Left colon (tissue), 2 donors: Measurements from ENCODE around the gene ARHGAP12. TPM values are rescaled to one million over a fixed set of nuclear protein-coding genes. Genes with fewer than 3 reads are reported as not detected.

ENCODE experiments used
- ATAC-seq: fragments of 200-7000 bp; cut with Tn5 transposase; one replicate; pipeline ENCODE4 v1.9.1; 2020; ENCODE audit warnings: mild to moderate bottlenecking, moderate library complexity
- DNase-seq, 2 donors: peaks; one replicate each; pipeline ENCODE4 v3.0.0-alpha.2; 2020
- intact Hi-C, 2 donors: fragments of 100-400 bp; cut with DNase I in 1 of 2; cut with micrococcal nuclease in 1 of 2; formaldehyde crosslinking; loops; one replicate each; pipeline versions ENCODE4 v1.11.2 to v1.14.0; 2022; cut with DNase I, micrococcal nuclease
- total RNA-seq, 2 donors: library from RNA; stranded (reverse); fragmentation: NEBNext Ultra II Directional; extraction: Animal tissue kit (Norgen Biotek cat#: 25700); gene quantifications; one replicate each; pipeline ENCODE4 v1.2.1, GENCODE V29; 2021
- donor health status: DM: no; HTN: no; CAD: no.
- donor health status: DM: yes; HTN: yes; CAD: no.

Gene ARHGAP12
- total RNA-seq, 2 donors from 2014 or later: 38.2 to 46.9 TPM

GRCh38 chr10:31760674-31761081 is 168.0 kb downstream of the ARHGAP12 start:
- ATAC-seq: no peak
- intact Hi-C loops: no loop called here
- no peak for DNase-seq

- ATAC-seq (peak; percentile 92), DNase-seq (peak; percentile 96 to 98)
- intact Hi-C loops: no loop called here
These were observed 168.6 kb downstream of the ARHGAP12 start for GRCh38 chr10:31759799-31760626.

GRCh38 chr10:31759124-31759798 is 169.4 kb downstream of the ARHGAP12 start:
- ATAC-seq: peak; percentile 56
- intact Hi-C loops: no loop called here
- DNase-seq: peak; percentile 68 to 79

GRCh38 chr10:31758495-31758894 is 170.1 kb downstream of the ARHGAP12 start:
- no peak for ATAC-seq
- intact Hi-C loops: no loop called here
- no peak for DNase-seq

DNA sequence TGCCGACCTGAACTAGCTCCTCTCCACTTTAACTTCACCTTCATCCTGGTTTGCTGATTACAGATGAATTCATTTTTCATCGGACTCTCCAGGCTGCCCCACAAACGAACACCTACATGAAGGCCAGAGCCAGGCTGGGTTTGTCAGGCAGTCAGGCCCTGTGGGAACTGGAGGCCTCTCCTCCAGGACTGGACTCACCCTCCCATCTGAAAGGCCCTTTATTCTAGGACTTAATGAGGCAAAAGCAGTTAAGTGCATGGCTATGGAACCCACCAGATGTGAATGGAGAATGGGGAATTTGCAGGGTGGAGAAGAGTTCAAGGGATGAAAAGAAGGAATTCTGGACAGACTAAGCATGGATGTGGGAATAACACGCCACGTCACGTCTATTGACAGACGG is 170.8 kb downstream of the ARHGAP12 start:
- DNase-seq: no peak
- ATAC-seq: no peak
- intact Hi-C loops: no loop called here

DNA sequence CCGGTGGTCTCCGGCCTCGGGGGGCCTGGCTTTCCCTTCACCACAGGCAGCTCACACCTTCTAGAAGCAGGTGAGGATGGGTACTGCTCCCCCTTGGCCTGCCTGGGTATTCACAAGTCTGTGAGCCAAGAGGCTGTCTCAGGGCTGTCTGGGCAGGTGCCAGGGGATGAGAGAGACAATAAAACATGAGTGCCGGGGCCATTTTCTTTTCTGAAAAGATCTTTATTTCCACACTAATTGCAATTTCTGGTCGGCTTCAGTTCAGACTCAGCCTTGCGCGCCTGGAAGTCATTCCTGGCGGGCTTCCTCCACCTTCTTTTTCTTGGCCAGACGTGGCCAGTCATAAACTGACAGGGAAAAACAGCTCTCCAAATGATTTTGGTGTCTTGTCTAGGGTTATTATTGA is 171.2 kb downstream of the ARHGAP12 start:
- intact Hi-C loops: no loop called here
- DNase-seq: no peak
- no peak for ATAC-seq

- DNase-seq (no peak), ATAC-seq (no peak)
- intact Hi-C loops: no loop called here
These were observed 171.9 kb downstream of the ARHGAP12 start for GRCh38 chr10:31756729-31757110.

GRCh38 chr10:31756101-31756728 is 172.4 kb downstream of the ARHGAP12 start:
- ATAC-seq: no peak
- intact Hi-C loops: no loop called here
- no peak for DNase-seq

Other genes starting within 250 kb of the ARHGAP12 start
- 100 to 1,000 TPM; 122 to 123 TPM for gene KIF5B, start 127.6 kb upstream of the ARHGAP12 start, total RNA-seq